Measurements from ENCODE around the gene HPCAL4. TPM values are rescaled to one million over a fixed set of nuclear protein-coding genes. Genes with fewer than 3 reads are reported as not detected.

The HPCAL4 gene
- total and polyA plus RNA-seq, 9 of the 15 experiments (the other 6 are each of a cell fraction or from before 2014, with no cell fraction given): 0.01 to 0.04 (median 0.04) TPM; not detected in 4

DNA sequence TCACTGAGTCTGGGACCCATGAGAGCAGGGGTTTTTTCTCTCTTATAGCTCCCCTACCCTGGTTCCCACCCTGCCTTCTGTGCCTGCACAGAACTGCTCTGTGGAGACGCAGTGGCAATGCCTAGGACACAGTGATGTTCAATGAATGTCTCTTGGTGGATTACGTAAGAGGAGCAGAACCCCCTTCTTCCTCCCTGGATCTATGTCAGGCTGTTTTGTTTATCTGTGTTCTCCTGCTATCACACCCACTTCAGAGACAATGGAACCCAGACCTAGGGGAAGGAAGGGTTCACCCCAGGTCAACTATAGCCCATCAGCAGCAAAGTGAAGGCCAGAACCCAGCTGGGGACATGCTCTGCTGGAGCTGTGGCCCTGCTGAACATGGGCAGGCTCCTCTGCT lies 2.0 kb downstream of the HPCAL4 start:
- DNase-seq (ENCODE audit: extremely low read depth in 1 of 4, low spot score in 3 of 4) (no peak), FAIRE-seq (no peak), ATAC-seq (no peak)
- ChIA-PET POLR2A (interaction anchor here (0.6 to 1.5 kb wide), 4 partner anchors 10 to 652 kb away, joined by 3 to 7 read pairs (median 4); no protein-coding TSS in a partner anchor), CTCF (ENCODE audit: low intra/inter-chr PET ratio) (no interaction called here)
- Histone ChIP-seq H3K9me3 (replicated peaks; ENCODE audit: control insufficient read depth, insufficient read depth, low read depth, low read length) (no peaks in the 10 kb centered on the region), H3K9ac (ENCODE audit: insufficient read depth in 1 of 2, low read depth in 2 of 2, low read length in 2 of 2) (no peak overlapping the region), H3K4me1 (replicated peaks in 1 of 2; ENCODE audit: control insufficient read depth in 2 of 2, insufficient read depth in 2 of 2, low read length in 2 of 2) (peaks cover 0 to 21% of the 10 kb centered on the region in 2 experiments; a peak in 2 of 5 replicates), H3K36me3 (ENCODE audit: control insufficient read depth, insufficient read depth, low read length) (no peaks in the 10 kb centered on the region), H3K27ac (ENCODE audit: extremely low read depth, low read depth, low read length) (no peak overlapping the region), H2AFZ (ENCODE audit: low read depth, low read length) (no peak overlapping the region), H3K4me2 (ENCODE audit: insufficient read depth, low read length) (no peak overlapping the region), H4K20me1 (replicated peaks; ENCODE audit: control insufficient read depth, insufficient read depth, low read length) (no peaks in the 10 kb centered on the region), H3K9me1 (ENCODE audit: control insufficient read depth, insufficient read depth, low read length) (no peaks in the 10 kb centered on the region), H3K79me2 (ENCODE audit: control insufficient read depth, insufficient read depth, low read length) (no peaks in the 10 kb centered on the region), H3K27me3 (ENCODE audit: control insufficient read depth in 2 of 2, insufficient read depth in 2 of 2, low read length in 2 of 2) (peaks cover 23 to 81% of the 10 kb centered on the region in 2 experiments), H3K4me3 (no peak overlapping the region)
- TF ChIP-seq CEBPB (tag; IDR thresholded peaks at IDR 0.05): peak; percentile 70
- TF ChIP-seq ZNF318 (IDR thresholded peaks at IDR 0.05; ENCODE audit: borderline replicate concordance in 1 of 2, low read depth in 1 of 2): no peak
- TF ChIP-seq EP300 (IDR thresholded peaks at IDR 0.05; ENCODE audit: low read length): no peak
- intact Hi-C loops (cut with micrococcal nuclease) (no loop called here), in situ Hi-C loops (cut with MboI) (no loop called here)
- 0% methylated on average over 2 of the region's 2 CpGs for whole genome bisulfite sequencing (ENCODE audit: insufficient coverage, low coverage, missing lambda C conversion rate)
- no TSS peak for BruUV-seq (replicated peaks)
